HG02885 (cell line): ENCODE measurements around the gene ADAM8.
"Not testable (repeated sequence)": the region's sequence is repeated elsewhere in the genome, so short reads cannot be mapped to it uniquely, and the experiment has no call there.

ENCODE experiments used
- ATAC-seq: cut with Tn5 transposase; IDR thresholded peaks from one replicate; pipeline ENCODE4 v1.9.1; 2021; ENCODE audit warnings: mild to moderate bottlenecking; ENCODE audit not compliant: unreplicated experiment, poor library complexity

ADAM8 gene

GRCh38 chr10:133235932-133236331 lies 40.7 kb downstream of the ADAM8 start:
- ATAC-seq: no peak

GRCh38 chr10:133235265-133235855 lies 41.3 kb downstream of the ADAM8 start:
- no peak for ATAC-seq

- ATAC-seq: not testable (repeated sequence)
Measured at GRCh38 chr10:133234796-133235195, 41.9 kb downstream of the ADAM8 start.

GRCh38 chr10:133231946-133232574 lies 44.6 kb downstream of the ADAM8 start:
- ATAC-seq: no peak

- no peak for ATAC-seq
Measured at GRCh38 chr10:133231244-133231945, 45.3 kb downstream of the ADAM8 start.

- no peak for ATAC-seq
Measured at GRCh38 chr10:133230387-133231195, 46.1 kb downstream of the ADAM8 start.

- no peak for ATAC-seq
Measured at GRCh38 chr10:133230044-133230361, 46.7 kb downstream of the ADAM8 start, which contains the start of gene UTF1. UTF1 (plus strand) TSS chr10:133230217; CDS start chr10:133230289, 72 bp downstream.

GRCh38 chr10:133229265-133230043 lies 47.2 kb downstream of the ADAM8 start:
- ATAC-seq: no peak

GRCh38 chr10:133227256-133227655 lies 49.4 kb downstream of the ADAM8 start:
- no peak for ATAC-seq

GRCh38 chr10:133226251-133226808 lies 50.3 kb downstream of the ADAM8 start:
- ATAC-seq: no peak

- no peak for ATAC-seq
Measured at GRCh38 chr10:133225707-133226191, 50.9 kb downstream of the ADAM8 start.

- ATAC-seq: no peak
Measured at GRCh38 chr10:133224756-133225372, 51.8 kb downstream of the ADAM8 start.

- ATAC-seq: no peak
Measured at GRCh38 chr10:133224076-133224475, 52.6 kb downstream of the ADAM8 start.

GRCh38 chr10:133221756-133222155 lies 54.9 kb downstream of the ADAM8 start:
- ATAC-seq: not testable (repeated sequence)

GRCh38 chr10:133221331-133221730 lies 55.3 kb downstream of the ADAM8 start:
- ATAC-seq: no peak

GRCh38 chr10:133219782-133220181 lies 56.9 kb downstream of the ADAM8 start:
- ATAC-seq: no peak

- ATAC-seq: no peak
Measured at GRCh38 chr10:133218891-133219290, 57.8 kb downstream of the ADAM8 start.

- ATAC-seq: no peak
Measured at GRCh38 chr10:133217800-133218589, 58.7 kb downstream of the ADAM8 start.
